ENCODE measurements around the gene CD164L2.

The CD164L2 gene

GRCh38 chr1:27372808-27373690, 10.1 kb downstream of the CD164L2 start:
- no peaks in the 10 kb centered on the region for H3K4me1 ChIP-seq (ENCODE audit: control insufficient read depth, insufficient read depth, low read length)
- H3K36me3 ChIP-seq (ENCODE audit: control insufficient read depth in 2 of 2, insufficient read depth in 1 of 2, low read length in 2 of 2) = no peaks in the 10 kb centered on the region
- ChIA-PET POLR2A (no interaction called here), CTCF (interaction anchor here (0.7 to 0.8 kb wide), 5 partner anchors 15 to 222 kb away, joined by 3 to 4 read pairs (median 4); no protein-coding TSS in a partner anchor)
- H3K4me3 ChIP-seq (ENCODE audit: low read depth, low read length) = no peak overlapping the region
- H3K27ac ChIP-seq (ENCODE audit: extremely low read depth, low read depth, low read length) = no peak overlapping the region
- TF ChIP-seq ZFP3 (tag by site-specific recombination; IDR thresholded peaks at IDR 0.05; ENCODE audit: low read depth) (no peak), ZNF362 (tag by site-specific recombination; IDR thresholded peaks at IDR 0.05) (0 out of 2 replicates have a peak, but pooled peaks have one; percentile 25), ZNF596 (tag by site-specific recombination; IDR thresholded peaks at IDR 0.05) (no peak), ZNF138 (tag by site-specific recombination; IDR thresholded peaks at IDR 0.05; ENCODE audit: borderline replicate concordance) (no peak)
- TF ChIP-seq, protein P1, sequence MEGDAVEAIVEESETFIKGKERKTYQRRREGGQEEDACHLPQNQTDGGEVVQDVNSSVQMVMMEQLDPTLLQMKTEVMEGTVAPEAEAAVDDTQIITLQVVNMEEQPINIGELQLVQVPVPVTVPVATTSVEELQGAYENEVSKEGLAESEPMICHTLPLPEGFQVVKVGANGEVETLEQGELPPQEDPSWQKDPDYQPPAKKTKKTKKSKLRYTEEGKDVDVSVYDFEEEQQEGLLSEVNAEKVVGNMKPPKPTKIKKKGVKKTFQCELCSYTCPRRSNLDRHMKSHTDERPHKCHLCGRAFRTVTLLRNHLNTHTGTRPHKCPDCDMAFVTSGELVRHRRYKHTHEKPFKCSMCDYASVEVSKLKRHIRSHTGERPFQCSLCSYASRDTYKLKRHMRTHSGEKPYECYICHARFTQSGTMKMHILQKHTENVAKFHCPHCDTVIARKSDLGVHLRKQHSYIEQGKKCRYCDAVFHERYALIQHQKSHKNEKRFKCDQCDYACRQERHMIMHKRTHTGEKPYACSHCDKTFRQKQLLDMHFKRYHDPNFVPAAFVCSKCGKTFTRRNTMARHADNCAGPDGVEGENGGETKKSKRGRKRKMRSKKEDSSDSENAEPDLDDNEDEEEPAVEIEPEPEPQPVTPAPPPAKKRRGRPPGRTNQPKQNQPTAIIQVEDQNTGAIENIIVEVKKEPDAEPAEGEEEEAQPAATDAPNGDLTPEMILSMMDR (tag by site-specific recombination; IDR thresholded peaks at IDR 0.05) = 0 out of 2 replicates have a peak, but pooled peaks have one; percentile 22
- H3K9me3 ChIP-seq (ENCODE audit: control insufficient read depth, insufficient read depth, low read depth, low read length) = no peaks in the 10 kb centered on the region

- POLR2A ChIA-PET = no interaction called here
- no peak overlapping the region for H3K4me3 ChIP-seq (ENCODE audit: low read depth, low read length)
- no peaks in the 10 kb centered on the region for H3K36me3 ChIP-seq (ENCODE audit: control insufficient read depth in 2 of 2, insufficient read depth in 1 of 2, low read length in 2 of 2)
- peaks cover 1% of the 10 kb centered on the region; the same call in 1 of the 2 replicates for H3K4me1 ChIP-seq (ENCODE audit: control insufficient read depth, insufficient read depth, low read length)
- TF ChIP-seq EGR2 (tag by site-specific recombination; IDR thresholded peaks at IDR 0.05; ENCODE audit: low read depth) (no peak), BCL11B (tag by site-specific recombination; IDR thresholded peaks at IDR 0.05; ENCODE audit: low read depth) (no peak), ZNF785 (tag by site-specific recombination; IDR thresholded peaks at IDR 0.05) (no peak)
- TF ChIP-seq, protein P2, sequence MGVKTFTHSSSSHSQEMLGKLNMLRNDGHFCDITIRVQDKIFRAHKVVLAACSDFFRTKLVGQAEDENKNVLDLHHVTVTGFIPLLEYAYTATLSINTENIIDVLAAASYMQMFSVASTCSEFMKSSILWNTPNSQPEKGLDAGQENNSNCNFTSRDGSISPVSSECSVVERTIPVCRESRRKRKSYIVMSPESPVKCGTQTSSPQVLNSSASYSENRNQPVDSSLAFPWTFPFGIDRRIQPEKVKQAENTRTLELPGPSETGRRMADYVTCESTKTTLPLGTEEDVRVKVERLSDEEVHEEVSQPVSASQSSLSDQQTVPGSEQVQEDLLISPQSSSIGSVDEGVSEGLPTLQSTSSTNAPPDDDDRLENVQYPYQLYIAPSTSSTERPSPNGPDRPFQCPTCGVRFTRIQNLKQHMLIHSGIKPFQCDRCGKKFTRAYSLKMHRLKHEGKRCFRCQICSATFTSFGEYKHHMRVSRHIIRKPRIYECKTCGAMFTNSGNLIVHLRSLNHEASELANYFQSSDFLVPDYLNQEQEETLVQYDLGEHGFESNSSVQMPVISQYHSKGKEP (tag by site-specific recombination; IDR thresholded peaks at IDR 0.05) = no peak
- no peak overlapping the region for H3K27ac ChIP-seq (ENCODE audit: extremely low read depth, low read depth, low read length)
- H3K9me3 ChIP-seq (ENCODE audit: control insufficient read depth, insufficient read depth, low read depth, low read length) = no peaks in the 10 kb centered on the region
- CTCF ChIA-PET = interaction anchor here (0.7 to 1.2 kb wide), 7 partner anchors 15 to 273 kb away, joined by 3 to 4 read pairs (median 3); no protein-coding TSS in a partner anchor
Observed at GRCh38 chr1:27372022-27372807, 10.9 kb downstream of the CD164L2 start.

DNA sequence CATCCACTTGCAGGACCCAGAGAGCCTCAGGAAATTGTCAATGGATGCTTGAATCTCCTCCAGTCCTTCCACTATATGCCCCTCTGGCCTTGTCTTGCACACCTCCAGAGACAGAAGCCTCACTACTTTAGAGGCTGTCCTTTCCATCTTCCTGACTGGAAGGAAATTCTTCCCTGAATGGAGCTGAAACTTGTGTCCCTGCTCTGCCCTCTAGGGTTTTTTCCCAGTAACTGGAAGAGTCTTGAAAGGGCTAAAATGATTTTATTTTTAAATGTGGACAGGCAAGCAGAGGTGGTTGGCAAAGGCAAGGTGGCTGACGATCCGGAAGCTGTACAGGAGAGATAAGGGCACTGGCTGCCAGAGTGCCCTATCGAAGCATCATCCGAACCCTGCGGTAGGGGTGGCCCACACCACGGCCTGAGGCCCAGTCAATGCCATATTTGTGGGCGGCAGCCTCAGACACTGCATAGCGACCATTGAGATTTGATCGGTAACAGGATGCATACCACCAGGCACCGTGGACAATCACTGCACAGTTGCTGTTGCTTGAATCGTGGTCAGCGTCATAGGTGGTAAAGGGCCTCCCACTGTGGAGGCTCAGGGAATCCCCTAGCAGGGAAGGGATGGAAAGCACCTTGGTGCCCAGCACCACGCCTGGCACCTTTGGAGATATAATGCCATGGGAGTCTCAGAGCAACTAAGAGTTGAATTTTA, 14.1 kb downstream of the CD164L2 start:
- Histone ChIP-seq H3K27ac (ENCODE audit: extremely low read depth, low read depth, low read length) (no peak overlapping the region), H3K4me3 (ENCODE audit: low read depth, low read length) (no peak overlapping the region), H3K4me1 (ENCODE audit: control insufficient read depth, insufficient read depth, low read length) (peaks cover 2% of the 10 kb centered on the region; the same call in 1 of the 2 replicates), H3K9me3 (ENCODE audit: control insufficient read depth, insufficient read depth, low read depth, low read length) (no peaks in the 10 kb centered on the region), H3K36me3 (ENCODE audit: control insufficient read depth in 2 of 2, insufficient read depth in 1 of 2, low read length in 2 of 2) (peaks cover 0 to 3% of the 10 kb centered on the region in 2 experiments; a peak in 1 of 3 replicates)
- ChIA-PET CTCF (interaction anchor here (0.7 to 5.1 kb wide), 7 partner anchors 13 to 69 kb away, joined by 3 to 84 read pairs (median 5); no protein-coding TSS in a partner anchor), POLR2A (no interaction called here)
- TF ChIP-seq IKZF3 (tag by site-specific recombination; IDR thresholded peaks at IDR 0.05) (0 out of 2 replicates have a peak, but pooled peaks have one; percentile 23), ZIC2 (tag by site-specific recombination; IDR thresholded peaks at IDR 0.05) (no peak)
- TF ChIP-seq, protein P1 (tag by site-specific recombination; IDR thresholded peaks at IDR 0.05) = 0 out of 2 replicates have a peak, but pooled peaks have one; percentile 10

Measured in HEK293 (cell line).